ENCODE results near the gene NTM. TPM values are rescaled to one million over a fixed set of nuclear protein-coding genes. Genes with fewer than 3 reads are reported as not detected.

Gene NTM
- total RNA-seq, 1 donor from 2014 or later, result 9.9 TPM

DNA sequence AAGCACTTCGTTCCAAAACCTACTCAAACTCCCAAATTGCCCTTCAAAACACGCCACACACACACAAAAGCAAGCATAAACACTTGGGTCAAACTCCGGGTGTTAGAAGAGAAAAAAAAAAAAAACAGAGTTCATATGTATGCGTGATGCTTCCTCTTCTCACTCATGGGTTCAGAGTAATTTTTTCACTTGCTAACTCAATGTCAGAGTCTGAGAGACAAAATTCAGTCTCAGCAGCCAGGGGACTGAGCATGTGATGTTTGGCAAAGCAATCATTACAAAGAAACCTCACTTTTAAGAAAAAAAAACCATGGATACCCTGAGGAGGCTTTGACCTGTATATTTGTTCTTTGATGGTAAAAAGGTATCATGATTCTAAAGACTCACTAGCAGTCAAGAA lies 461.7 kb downstream of the NTM start:
- no peak overlapping the region for H3K27ac ChIP-seq (ENCODE audit: low read depth, low read length)
- no peaks in the 10 kb centered on the region for H3K4me1 ChIP-seq (ENCODE audit: control insufficient read depth in 3 of 3, insufficient read depth in 3 of 3, low read length in 3 of 3)
- H3K9me3 ChIP-seq (ENCODE audit: control insufficient read depth in 3 of 3, low read length in 3 of 3), result no peaks in the 10 kb centered on the region
- H3K36me3 ChIP-seq (ENCODE audit: control insufficient read depth in 3 of 3, insufficient read depth in 3 of 3, low read length in 3 of 3), result no peaks in the 10 kb centered on the region
- H3K27me3 ChIP-seq (ENCODE audit: control insufficient read depth in 3 of 3, insufficient read depth in 3 of 3, low read length in 3 of 3), result peaks cover 0 to 2% (median 0%) of the 10 kb centered on the region in 3 donors
- no peak overlapping the region for H3K4me3 ChIP-seq (ENCODE audit: low read length in 3 of 3)
- H3K9ac ChIP-seq (ENCODE audit: low read depth in 1 of 3, low read length in 3 of 3), result no peak overlapping the region

DNA sequence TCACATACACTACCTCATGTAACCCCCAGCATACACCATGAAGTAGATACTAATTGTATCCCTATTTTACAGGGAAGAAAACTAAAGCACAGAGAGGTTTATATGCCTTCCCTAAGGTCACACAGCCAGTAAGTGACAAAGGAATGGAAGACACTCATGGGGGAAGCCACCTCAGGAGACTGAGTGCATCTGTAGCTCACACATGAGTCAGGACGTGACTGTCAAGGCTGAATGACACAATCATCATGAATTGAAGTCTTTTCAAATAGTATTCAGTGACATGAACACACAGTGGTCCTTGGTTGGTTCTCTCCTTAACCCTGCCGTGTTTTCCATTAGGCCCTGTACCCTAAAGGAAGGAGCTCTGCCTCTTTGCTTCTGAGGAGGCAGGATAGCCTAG lies 463.0 kb downstream of the NTM start:
- Histone ChIP-seq H3K27me3 (ENCODE audit: control insufficient read depth in 3 of 3, insufficient read depth in 3 of 3, low read length in 3 of 3) (peaks cover 0 to 3% (median 0%) of the 10 kb centered on the region in 3 donors), H3K27ac (ENCODE audit: low read depth, low read length) (no peak overlapping the region), H3K9me3 (ENCODE audit: control insufficient read depth in 3 of 3, low read length in 3 of 3) (no peaks in the 10 kb centered on the region), H3K9ac (ENCODE audit: low read depth in 1 of 3, low read length in 3 of 3) (no peak overlapping the region), H3K4me3 (ENCODE audit: low read length in 3 of 3) (no peak overlapping the region), H3K4me1 (ENCODE audit: control insufficient read depth in 3 of 3, insufficient read depth in 3 of 3, low read length in 3 of 3) (no peaks in the 10 kb centered on the region), H3K36me3 (ENCODE audit: control insufficient read depth in 3 of 3, insufficient read depth in 3 of 3, low read length in 3 of 3) (no peaks in the 10 kb centered on the region)

DNA sequence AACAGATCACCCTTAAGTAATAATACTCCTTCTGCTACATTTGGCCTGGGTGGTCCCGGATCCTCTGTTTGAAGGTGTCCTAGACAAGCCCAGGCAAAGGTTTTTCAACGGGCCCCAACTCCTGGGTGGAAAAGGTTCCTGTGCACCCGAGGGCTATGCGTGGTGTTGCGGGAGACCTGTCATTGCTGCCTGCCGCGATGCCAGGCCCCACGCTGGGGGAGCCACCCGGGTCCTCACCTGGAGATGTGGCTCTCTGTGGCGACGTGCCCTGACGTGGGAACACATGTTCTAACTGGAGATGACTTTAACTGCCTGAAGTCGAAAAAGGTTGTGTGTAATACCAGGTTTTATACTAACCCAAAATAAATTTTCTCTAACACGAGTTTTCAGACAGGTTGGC lies 467.1 kb downstream of the NTM start:
- Histone ChIP-seq H3K9me3 (ENCODE audit: control insufficient read depth in 3 of 3, low read length in 3 of 3) (no peaks in the 10 kb centered on the region), H3K36me3 (ENCODE audit: control insufficient read depth in 3 of 3, insufficient read depth in 3 of 3, low read length in 3 of 3) (no peaks in the 10 kb centered on the region), H3K4me1 (ENCODE audit: control insufficient read depth in 3 of 3, insufficient read depth in 3 of 3, low read length in 3 of 3) (no peaks in the 10 kb centered on the region), H3K27me3 (ENCODE audit: control insufficient read depth in 3 of 3, insufficient read depth in 3 of 3, low read length in 3 of 3) (peaks cover 0 to 3% (median 0%) of the 10 kb centered on the region in 3 donors), H3K9ac (ENCODE audit: low read depth in 1 of 3, low read length in 3 of 3) (no peak overlapping the region), H3K4me3 (ENCODE audit: low read length in 3 of 3) (no peak overlapping the region), H3K27ac (ENCODE audit: low read depth, low read length) (no peak overlapping the region)

DNA sequence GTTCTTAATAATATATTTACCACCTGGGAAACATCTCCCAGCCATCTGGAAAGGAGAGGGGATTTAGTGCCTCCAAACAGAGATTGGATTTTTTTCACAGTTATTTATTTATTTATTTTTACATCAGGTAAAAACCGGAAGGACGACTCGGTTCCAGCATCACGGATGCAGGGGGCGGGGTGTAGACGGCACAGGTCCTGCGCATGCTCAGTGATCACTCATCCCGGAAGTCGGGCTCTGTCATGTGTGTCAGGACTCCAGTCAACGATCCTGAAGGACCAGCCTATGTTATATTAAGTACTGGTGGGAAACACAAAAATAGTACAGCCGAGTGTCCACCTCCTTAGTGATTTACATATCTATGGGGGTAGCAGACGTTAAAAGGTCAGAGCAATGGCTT lies 467.6 kb downstream of the NTM start:
- Histone ChIP-seq H3K36me3 (ENCODE audit: control insufficient read depth in 3 of 3, insufficient read depth in 3 of 3, low read length in 3 of 3) (no peaks in the 10 kb centered on the region), H3K4me3 (ENCODE audit: low read length in 3 of 3) (no peak overlapping the region), H3K9ac (ENCODE audit: low read depth in 1 of 3, low read length in 3 of 3) (no peak overlapping the region), H3K27ac (ENCODE audit: low read depth, low read length) (no peak overlapping the region), H3K27me3 (ENCODE audit: control insufficient read depth in 3 of 3, insufficient read depth in 3 of 3, low read length in 3 of 3) (peaks cover 0 to 3% (median 0%) of the 10 kb centered on the region in 3 donors), H3K9me3 (ENCODE audit: control insufficient read depth in 3 of 3, low read length in 3 of 3) (no peaks in the 10 kb centered on the region), H3K4me1 (ENCODE audit: control insufficient read depth in 3 of 3, insufficient read depth in 3 of 3, low read length in 3 of 3) (no peaks in the 10 kb centered on the region)

DNA sequence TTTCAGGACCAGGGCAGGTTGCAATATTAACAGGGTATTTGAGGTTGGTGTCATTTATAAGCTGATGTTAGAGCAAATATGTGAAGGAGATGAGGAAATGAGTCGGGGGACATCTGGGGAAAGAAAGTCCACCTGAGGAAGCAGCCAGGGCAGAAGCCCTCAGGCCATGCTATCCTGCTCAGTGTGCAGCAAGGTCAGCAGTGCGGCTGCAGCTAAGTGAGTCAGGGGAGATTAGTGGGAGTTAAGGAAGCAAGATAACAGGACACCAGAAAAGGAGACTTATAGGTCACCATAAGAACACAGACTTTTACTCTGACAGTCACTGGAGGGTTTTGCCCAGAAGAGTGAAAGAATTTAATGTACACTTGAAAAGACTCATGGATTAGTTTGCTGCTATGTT lies 468.9 kb downstream of the NTM start:
- peaks cover 0 to 3% (median 0%) of the 10 kb centered on the region in 3 donors for H3K27me3 ChIP-seq (ENCODE audit: control insufficient read depth in 3 of 3, insufficient read depth in 3 of 3, low read length in 3 of 3)
- no peak overlapping the region for H3K4me3 ChIP-seq (ENCODE audit: low read length in 3 of 3)
- no peak overlapping the region for H3K9ac ChIP-seq (ENCODE audit: low read depth in 1 of 3, low read length in 3 of 3)
- no peak overlapping the region for H3K27ac ChIP-seq (ENCODE audit: low read depth, low read length)
- no peaks in the 10 kb centered on the region for H3K4me1 ChIP-seq (ENCODE audit: control insufficient read depth in 3 of 3, insufficient read depth in 3 of 3, low read length in 3 of 3)
- H3K9me3 ChIP-seq (ENCODE audit: control insufficient read depth in 3 of 3, low read length in 3 of 3), result no peaks in the 10 kb centered on the region
- no peaks in the 10 kb centered on the region for H3K36me3 ChIP-seq (ENCODE audit: control insufficient read depth in 3 of 3, insufficient read depth in 3 of 3, low read length in 3 of 3)

DNA sequence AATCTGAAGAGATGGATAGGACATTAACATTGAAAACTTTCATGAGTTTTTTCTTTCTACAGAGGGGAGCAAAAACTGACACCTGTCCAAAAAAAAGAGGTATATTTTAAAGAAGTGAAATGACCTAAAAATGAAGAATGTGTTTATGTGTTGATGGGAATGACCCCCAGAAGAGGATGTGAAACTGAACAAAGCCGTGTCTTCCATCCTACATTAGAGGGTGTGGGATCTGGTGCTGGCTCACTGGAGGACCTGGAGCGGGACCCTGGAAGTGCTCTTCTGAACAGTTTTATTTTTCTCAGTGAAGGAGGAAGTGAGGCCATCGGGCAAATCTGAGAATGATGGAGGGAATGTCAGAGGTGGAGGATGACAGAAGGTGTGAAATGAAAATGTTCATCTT lies 470.1 kb downstream of the NTM start:
- no peak overlapping the region for H3K4me3 ChIP-seq (ENCODE audit: low read length in 3 of 3)
- no peaks in the 10 kb centered on the region for H3K9me3 ChIP-seq (ENCODE audit: control insufficient read depth in 3 of 3, low read length in 3 of 3)
- H3K9ac ChIP-seq (ENCODE audit: low read depth in 1 of 3, low read length in 3 of 3), result no peak overlapping the region
- H3K4me1 ChIP-seq (ENCODE audit: control insufficient read depth in 3 of 3, insufficient read depth in 3 of 3, low read length in 3 of 3), result no peaks in the 10 kb centered on the region
- H3K27me3 ChIP-seq (ENCODE audit: control insufficient read depth in 3 of 3, insufficient read depth in 3 of 3, low read length in 3 of 3), result peaks cover 0 to 3% (median 0%) of the 10 kb centered on the region in 3 donors
- no peaks in the 10 kb centered on the region for H3K36me3 ChIP-seq (ENCODE audit: control insufficient read depth in 3 of 3, insufficient read depth in 3 of 3, low read length in 3 of 3)
- no peak overlapping the region for H3K27ac ChIP-seq (ENCODE audit: low read depth, low read length)

DNA sequence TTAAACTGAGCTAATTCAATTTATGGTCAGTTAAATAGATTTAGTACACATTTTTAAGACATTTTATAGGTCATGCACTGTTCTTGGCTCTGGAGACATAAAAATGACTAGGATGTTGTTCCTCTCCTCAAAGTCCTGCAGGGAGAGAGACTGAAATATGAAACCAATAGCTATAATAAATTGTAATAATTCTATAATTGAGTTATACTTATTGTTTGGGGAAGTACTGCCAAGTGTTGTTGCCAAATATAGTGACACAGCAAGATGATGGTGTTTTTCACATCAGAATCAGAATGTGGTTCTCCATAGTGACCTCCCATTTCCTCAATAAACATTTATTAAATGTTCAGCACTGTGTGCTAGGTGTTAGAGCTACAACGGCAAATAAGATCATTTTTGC lies 470.6 kb downstream of the NTM start:
- H3K9me3 ChIP-seq (ENCODE audit: control insufficient read depth in 3 of 3, low read length in 3 of 3), result no peaks in the 10 kb centered on the region
- H3K27me3 ChIP-seq (ENCODE audit: control insufficient read depth in 3 of 3, insufficient read depth in 3 of 3, low read length in 3 of 3), result peaks cover 0 to 3% (median 0%) of the 10 kb centered on the region in 3 donors
- no peaks in the 10 kb centered on the region for H3K36me3 ChIP-seq (ENCODE audit: control insufficient read depth in 3 of 3, insufficient read depth in 3 of 3, low read length in 3 of 3)
- H3K27ac ChIP-seq (ENCODE audit: low read depth, low read length), result no peak overlapping the region
- H3K4me3 ChIP-seq (ENCODE audit: low read length in 3 of 3), result no peak overlapping the region
- no peaks in the 10 kb centered on the region for H3K4me1 ChIP-seq (ENCODE audit: control insufficient read depth in 3 of 3, insufficient read depth in 3 of 3, low read length in 3 of 3)
- H3K9ac ChIP-seq (ENCODE audit: low read depth in 1 of 3, low read length in 3 of 3), result no peak overlapping the region

DNA sequence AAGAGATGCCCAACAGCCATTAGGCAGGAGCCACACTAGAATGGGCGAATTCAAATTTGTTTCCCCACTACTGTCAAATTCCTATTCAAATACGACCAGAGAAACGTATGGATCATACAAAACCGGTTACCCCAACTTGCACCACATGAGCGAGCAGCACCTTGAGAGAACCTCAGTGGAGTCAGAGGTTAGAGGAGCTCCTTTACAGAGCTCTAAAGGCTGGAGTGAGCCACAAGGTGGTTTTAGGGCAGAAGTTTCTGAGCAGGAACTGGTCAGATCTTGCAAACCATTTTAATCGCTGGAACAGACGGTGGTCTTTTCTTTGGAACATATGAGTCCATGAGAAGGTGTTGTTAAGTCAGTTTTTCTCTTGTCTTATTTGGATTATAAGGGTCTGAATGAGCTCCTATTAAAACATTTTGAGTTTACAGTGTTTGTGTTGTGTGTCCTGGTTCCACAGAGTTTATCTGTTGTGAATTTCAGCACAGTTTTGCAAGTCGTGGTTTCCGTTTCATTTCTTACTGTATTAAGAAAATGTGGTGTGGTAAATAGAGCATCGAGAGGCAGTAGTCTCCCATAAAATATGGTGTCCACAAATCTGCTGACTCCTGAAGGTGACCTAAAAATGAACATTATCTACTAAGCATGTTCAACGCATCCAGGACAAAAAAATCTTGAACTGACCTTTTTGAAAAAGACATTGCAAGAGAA lies 471.7 kb downstream of the NTM start:
- no peaks in the 10 kb centered on the region for H3K4me1 ChIP-seq (ENCODE audit: control insufficient read depth in 3 of 3, insufficient read depth in 3 of 3, low read length in 3 of 3)
- no peak overlapping the region for H3K4me3 ChIP-seq (ENCODE audit: low read length in 3 of 3)
- no peaks in the 10 kb centered on the region for H3K36me3 ChIP-seq (ENCODE audit: control insufficient read depth in 3 of 3, insufficient read depth in 3 of 3, low read length in 3 of 3)
- no peak overlapping the region for H3K27ac ChIP-seq (ENCODE audit: low read depth, low read length)
- H3K9ac ChIP-seq (ENCODE audit: low read depth in 1 of 3, low read length in 3 of 3), result no peak overlapping the region
- H3K9me3 ChIP-seq (ENCODE audit: control insufficient read depth in 3 of 3, low read length in 3 of 3), result no peaks in the 10 kb centered on the region
- peaks cover 0 to 1% (median 0%) of the 10 kb centered on the region in 3 donors for H3K27me3 ChIP-seq (ENCODE audit: control insufficient read depth in 3 of 3, insufficient read depth in 3 of 3, low read length in 3 of 3)

DNA sequence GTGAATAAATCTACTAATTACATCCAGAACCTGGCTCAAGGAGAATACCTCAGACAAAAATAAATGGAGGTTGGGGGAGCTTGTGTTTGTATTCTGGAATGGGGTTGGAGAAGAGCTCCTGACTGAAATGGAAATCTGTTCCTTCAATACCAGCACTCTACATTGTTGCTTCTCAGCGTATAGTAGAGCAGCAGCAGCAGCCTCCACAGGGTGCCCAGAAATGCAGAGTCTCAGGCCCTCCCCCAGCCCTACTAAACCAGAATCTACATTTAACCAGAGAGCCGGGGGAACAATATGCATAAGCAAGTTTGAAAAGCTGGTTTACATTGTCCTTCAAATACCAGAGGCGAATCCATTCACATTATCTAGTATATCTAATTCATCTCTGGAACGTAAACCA lies 474.8 kb downstream of the NTM start:
- Histone ChIP-seq H3K9me3 (ENCODE audit: control insufficient read depth in 3 of 3, low read length in 3 of 3) (no peaks in the 10 kb centered on the region), H3K27me3 (ENCODE audit: control insufficient read depth in 3 of 3, insufficient read depth in 3 of 3, low read length in 3 of 3) (peaks cover 0 to 3% (median 0%) of the 10 kb centered on the region in 3 donors), H3K36me3 (ENCODE audit: control insufficient read depth in 3 of 3, insufficient read depth in 3 of 3, low read length in 3 of 3) (no peaks in the 10 kb centered on the region), H3K4me1 (ENCODE audit: control insufficient read depth in 3 of 3, insufficient read depth in 3 of 3, low read length in 3 of 3) (no peaks in the 10 kb centered on the region), H3K9ac (ENCODE audit: low read depth in 1 of 3, low read length in 3 of 3) (no peak overlapping the region), H3K27ac (ENCODE audit: low read depth, low read length) (no peak overlapping the region), H3K4me3 (ENCODE audit: low read length in 3 of 3) (no peak overlapping the region)

DNA sequence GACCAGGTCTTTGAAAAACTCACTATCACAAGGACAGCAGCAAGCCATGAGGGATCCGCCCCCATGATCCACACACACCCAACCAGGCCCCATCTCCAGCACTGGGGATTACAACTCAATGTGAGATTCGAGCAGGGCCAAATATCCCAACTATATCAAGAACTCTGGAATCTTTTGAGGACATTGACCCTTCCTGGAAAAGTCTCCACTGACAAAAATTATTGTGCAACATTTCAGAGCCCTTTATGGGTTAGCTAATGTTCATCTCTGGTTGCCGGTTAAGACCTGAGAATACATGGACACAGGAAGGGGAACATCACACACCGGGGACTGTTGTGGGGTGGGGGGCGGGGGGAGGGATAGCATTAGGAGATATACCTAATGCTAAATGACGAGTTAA lies 479.1 kb downstream of the NTM start:
- Histone ChIP-seq H3K27ac (ENCODE audit: low read depth, low read length) (no peak overlapping the region), H3K9ac (ENCODE audit: low read depth in 1 of 3, low read length in 3 of 3) (no peak overlapping the region), H3K4me1 (ENCODE audit: control insufficient read depth in 3 of 3, insufficient read depth in 3 of 3, low read length in 3 of 3) (no peaks in the 10 kb centered on the region), H3K4me3 (ENCODE audit: low read length in 3 of 3) (no peak overlapping the region), H3K27me3 (ENCODE audit: control insufficient read depth in 3 of 3, insufficient read depth in 3 of 3, low read length in 3 of 3) (peaks cover 0 to 6% (median 0%) of the 10 kb centered on the region in 3 donors), H3K9me3 (ENCODE audit: control insufficient read depth in 3 of 3, low read length in 3 of 3) (no peaks in the 10 kb centered on the region), H3K36me3 (ENCODE audit: control insufficient read depth in 3 of 3, insufficient read depth in 3 of 3, low read length in 3 of 3) (no peaks in the 10 kb centered on the region)
